GM10266 (cell line): Measurements from ENCODE around the gene PTPRD.

Experiments
- DNase-seq: peaks from one replicate; pipeline ENCODE4 v3.0.0; 2012; ENCODE audit errors: extremely low spot score
- CTCF ChIP-seq: IDR thresholded peaks from 2 replicates; pipeline ENCODE4 v1.5.1; 2012; ENCODE audit warnings: mild to moderate bottlenecking, low read depth; ENCODE audit not compliant: control insufficient read depth, insufficient read depth; ENCODE audit errors: missing control alignments

The PTPRD gene

GRCh38 chr9:8640761-8641160 lies 1972.0 kb downstream of the PTPRD start:
- no peak for DNase-seq
- no peak for TF ChIP-seq CTCF

DNA sequence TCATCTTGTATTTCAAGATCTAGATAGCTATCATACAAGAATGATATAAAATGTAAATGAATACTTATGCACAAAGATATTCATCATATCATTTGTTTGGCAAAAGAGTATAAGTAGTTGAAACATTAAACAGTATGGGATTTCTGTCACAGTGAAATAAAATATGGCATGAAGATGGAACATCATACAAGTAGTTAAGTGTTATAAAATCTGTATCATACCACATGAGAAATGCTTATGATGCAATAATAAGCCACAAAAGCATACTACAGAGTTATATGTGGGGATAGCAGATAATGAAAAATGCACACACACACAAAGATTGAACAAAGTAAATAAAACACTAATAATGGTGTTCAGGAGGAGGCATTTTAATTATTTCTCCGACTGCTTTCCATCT lies 1975.2 kb downstream of the PTPRD start:
- DNase-seq: no peak
- no peak for TF ChIP-seq CTCF

GRCh38 chr9:8633784-8634183 lies 1979.0 kb downstream of the PTPRD start:
- no peak for TF ChIP-seq CTCF
- DNase-seq: no peak

- no peak for TF ChIP-seq CTCF
- no peak for DNase-seq
Measured at GRCh38 chr9:8632493-8632892, 1980.3 kb downstream of the PTPRD start.

GRCh38 chr9:8628791-8629190 lies 1984.0 kb downstream of the PTPRD start:
- no peak for DNase-seq

GRCh38 chr9:8627976-8628679 lies 1984.7 kb downstream of the PTPRD start:
- TF ChIP-seq CTCF: no peak
- no peak for DNase-seq

More at GRCh38 chr9:8628791-8629190, 1984.0 kb downstream of the PTPRD start:
- TF ChIP-seq CTCF: no peak

GRCh38 chr9:8622871-8623270 lies 1989.9 kb downstream of the PTPRD start:
- DNase-seq: no peak
- no peak for TF ChIP-seq CTCF
